HG02610 (cell line): Measurements from ENCODE around the gene HS6ST2.

ENCODE experiments used
- ATAC-seq: cut with Tn5 transposase; IDR thresholded peaks from one replicate; pipeline ENCODE4 v1.9.1; 2021; ENCODE audit warnings: mild to moderate bottlenecking, moderate library complexity; ENCODE audit not compliant: unreplicated experiment

Gene HS6ST2

DNA sequence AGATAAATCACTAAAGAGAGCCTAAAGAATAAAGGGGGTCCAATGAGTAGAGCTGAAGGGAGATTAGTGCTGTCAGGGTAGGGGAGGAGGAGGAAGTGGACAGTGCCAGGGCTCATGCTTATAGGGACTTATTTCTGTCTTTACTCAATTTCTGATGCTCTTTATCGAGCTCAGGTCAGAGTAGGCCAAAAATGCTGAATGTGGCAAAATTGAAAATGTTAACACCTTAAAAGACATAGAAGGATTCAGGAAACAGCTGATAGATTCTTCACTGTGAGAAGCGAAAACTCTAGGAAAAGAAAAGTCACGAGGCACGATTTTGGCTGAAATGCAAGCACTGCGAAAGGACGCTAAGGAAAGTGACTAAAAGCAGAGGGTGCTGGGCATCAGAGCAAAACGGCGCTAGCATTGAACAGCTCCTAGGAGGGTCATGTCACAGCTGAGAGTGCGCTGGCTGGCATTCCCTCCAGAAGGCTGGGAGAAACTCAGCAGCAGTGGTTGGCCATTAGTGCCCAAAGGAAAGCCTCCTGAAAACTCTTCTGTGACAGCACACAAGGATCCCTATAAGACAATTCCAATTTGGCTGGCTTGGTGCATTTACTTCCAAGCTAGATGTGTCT is 150.9 kb downstream of the HS6ST2 start:
- no peak for ATAC-seq

DNA sequence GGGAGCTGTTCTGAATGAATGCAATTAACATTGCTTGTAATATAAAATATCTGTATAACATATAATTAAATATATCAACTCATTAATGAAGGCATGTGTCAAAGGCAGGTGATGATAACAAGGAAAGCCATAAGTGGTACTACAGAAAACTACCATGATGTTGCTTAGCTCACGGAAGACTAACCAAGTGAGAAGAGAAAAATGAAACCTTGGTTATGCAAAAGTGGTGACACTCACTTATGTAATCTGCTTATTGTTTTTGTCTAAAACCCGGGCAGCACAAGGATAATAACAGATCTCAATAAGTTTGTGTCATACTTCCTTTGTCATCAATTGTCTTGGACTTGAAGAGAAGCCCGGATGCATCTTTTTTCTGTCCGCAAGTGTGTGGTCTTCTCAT is 156.4 kb downstream of the HS6ST2 start:
- ATAC-seq, result no peak

- ATAC-seq, result no peak
Measured at GRCh38 chrX:132795181-132795580, 163.2 kb downstream of the HS6ST2 start.

GRCh38 chrX:132791714-132792113 is 166.7 kb downstream of the HS6ST2 start:
- no peak for ATAC-seq

GRCh38 chrX:132790329-132790728 is 168.1 kb downstream of the HS6ST2 start:
- no peak for ATAC-seq

GRCh38 chrX:132786217-132786616 is 172.2 kb downstream of the HS6ST2 start:
- ATAC-seq, result no peak

DNA sequence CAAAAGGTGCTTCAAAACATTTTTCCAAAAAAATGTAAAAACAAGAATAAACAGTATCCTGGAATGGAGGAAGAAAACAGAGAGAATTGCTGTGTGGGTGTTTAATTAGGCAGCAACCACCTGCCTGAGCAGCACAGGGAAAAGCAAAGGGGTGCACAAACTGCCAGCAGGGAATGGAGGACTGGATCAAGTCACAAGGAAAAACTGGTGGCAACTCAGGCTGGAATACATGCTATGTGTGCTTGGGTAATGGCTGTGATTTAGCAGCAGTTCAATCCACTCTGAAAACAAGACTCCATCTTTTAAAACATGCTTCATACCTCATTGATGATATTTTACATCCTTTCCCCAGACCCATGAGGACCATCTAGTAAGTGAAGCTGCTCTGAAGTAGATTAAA is 179.5 kb downstream of the HS6ST2 start:
- no peak for ATAC-seq

GRCh38 chrX:132776486-132777210 is 181.8 kb downstream of the HS6ST2 start:
- no peak for ATAC-seq

- peak; percentile 53 for ATAC-seq
Measured at GRCh38 chrX:132775263-132775823, 183.1 kb downstream of the HS6ST2 start.

DNA sequence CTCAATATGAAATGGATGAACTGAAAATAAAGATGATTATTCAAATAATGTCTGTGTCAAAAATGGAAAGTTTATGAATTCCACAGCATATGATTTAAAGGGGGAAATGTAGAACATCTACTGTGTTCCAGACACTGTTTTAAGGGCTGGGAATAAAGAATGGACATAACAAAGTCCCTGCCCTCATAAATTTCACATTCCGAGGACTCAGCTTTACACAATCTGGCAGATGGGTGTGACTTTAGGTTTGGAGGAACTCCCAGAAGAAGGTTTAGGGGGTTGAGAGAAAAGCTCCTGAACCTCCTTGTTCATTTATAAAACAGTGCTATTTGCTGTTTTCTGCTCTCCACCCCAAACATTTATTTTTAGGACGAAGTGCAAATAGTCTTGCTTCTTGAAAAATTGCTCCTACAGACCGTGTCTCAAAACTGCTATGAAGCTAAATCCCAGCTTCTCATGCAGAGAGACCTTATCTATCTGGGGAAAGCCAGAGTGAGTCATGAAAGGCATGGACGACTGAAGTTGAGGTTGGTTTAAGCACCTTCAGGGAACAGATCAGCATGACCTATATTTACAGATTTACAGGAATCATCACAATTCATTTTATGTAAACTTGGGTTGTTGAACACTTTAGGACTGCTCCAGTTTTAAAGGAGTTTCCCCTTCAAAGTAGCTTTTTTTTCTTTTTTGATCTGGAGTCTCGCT is 184.3 kb downstream of the HS6ST2 start:
- ATAC-seq, result no peak

GRCh38 chrX:132769609-132770008 is 188.8 kb downstream of the HS6ST2 start:
- no peak for ATAC-seq

- ATAC-seq, result no peak
Measured at GRCh38 chrX:132766452-132766851, 192.0 kb downstream of the HS6ST2 start.

GRCh38 chrX:132763528-132763927 is 194.9 kb downstream of the HS6ST2 start:
- ATAC-seq, result no peak

- ATAC-seq, result no peak
Measured at GRCh38 chrX:132758759-132759158, 199.7 kb downstream of the HS6ST2 start.

DNA sequence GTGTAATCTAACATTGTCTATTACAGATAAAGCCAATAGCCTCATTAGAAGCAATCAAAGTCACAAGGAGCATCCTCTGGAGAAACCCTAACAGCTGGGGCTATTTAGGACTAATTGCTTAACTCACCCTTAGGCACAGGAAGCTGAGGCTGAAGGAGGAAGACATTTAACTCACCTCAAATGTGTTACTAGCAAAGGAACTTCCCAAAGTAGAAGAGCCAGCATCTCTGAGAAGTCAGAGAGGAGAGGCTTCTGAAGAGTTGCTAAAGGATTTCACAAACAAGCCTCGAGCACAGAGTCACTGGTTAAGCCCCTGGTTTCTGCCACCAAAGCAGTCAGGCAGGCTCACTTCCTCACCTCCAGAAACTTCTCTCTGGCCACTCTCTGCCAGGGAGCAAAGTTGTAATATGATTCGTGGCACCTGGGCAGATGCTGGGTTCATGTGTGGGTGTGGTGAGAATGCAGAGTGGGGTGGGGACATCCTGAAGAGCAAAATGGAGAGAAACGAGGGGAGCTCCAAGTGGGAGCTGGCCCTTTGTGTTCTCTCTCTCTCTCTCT is 201.3 kb downstream of the HS6ST2 start:
- no peak for ATAC-seq

- no peak for ATAC-seq
Measured at GRCh38 chrX:132756439-132756838, 202.0 kb downstream of the HS6ST2 start.

DNA sequence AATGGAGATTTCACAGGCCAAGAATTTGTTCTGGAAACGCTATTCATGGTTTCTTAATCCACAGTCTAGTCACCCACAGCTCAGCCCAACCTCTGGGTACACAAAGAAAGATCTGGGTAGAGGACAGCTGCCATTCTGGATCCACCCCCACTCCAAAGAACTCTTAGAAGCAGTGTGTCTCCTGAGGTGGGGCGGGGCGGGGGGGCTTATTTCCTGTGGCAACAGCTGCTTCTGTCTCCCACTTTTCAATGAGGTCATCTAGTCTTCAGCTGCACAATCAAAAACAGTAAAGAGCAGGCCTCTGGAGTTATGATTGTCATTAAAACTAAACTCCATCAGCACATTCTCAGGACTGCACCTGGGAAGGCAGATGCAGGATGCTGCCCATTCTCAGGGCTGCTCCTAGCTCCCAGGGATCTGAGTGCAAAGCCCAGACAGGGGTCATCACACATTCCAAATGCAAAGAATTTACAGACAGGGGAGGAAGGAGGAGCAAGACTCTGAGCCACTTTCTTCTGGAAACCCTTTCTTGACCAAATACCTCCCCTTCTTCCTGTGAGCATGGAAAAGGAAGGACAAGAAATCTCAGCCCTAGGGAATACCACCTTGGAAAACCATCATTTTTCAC is 207.3 kb downstream of the HS6ST2 start:
- ATAC-seq, result no peak

DNA sequence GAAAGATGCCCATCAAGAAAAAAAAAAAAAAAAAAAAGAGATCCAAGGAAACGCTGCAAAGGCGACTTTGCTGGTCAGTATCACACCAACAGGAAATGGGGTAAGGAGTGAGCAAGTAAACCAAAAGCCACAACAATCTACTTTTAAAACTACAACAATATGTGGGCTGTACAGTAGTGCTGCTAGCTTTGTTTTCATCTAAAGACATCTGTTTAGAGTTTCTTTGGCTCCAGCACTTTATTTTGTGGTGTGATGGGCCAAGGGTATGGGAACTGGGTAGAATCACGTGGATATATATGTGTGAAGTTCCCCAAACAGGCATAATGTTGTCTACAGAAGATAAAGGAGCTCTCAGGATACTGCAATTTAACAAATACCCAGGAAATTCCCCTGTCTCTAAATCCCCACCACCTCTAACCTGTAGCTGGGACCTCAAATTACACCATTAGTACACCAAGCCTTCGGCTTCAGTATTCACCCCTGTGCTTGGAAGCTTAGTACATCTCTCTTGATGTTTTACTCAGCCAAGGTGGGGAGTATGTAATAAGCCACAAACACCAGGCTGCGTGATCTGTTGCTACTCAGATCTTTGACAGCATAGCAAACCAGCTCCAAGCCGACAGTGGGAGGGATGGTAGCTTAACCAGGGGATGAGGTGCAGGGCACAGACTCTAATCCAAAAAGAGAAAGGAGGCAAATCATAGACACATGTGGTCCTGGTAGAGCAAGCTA is 207.9 kb downstream of the HS6ST2 start:
- ATAC-seq, result no peak

DNA sequence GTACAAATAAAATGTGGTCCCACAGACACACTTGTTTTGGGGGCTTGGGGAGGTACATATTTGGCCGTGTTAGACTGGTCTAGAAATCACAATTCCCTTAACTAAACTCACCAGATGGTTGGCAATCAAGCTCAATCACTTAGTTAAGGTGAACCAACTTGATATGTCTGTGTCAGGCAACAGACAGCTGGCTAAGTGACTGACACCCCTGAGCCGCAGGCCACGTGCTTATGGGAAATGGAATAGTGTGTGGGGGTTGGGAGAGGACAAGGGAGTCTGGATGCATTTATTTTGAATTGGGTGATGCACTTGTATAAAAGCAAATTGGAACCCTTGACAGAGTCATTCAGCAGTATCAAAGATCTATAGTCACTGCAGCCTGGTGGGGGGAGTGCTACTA is 209.0 kb downstream of the HS6ST2 start:
- ATAC-seq, result no peak

DNA sequence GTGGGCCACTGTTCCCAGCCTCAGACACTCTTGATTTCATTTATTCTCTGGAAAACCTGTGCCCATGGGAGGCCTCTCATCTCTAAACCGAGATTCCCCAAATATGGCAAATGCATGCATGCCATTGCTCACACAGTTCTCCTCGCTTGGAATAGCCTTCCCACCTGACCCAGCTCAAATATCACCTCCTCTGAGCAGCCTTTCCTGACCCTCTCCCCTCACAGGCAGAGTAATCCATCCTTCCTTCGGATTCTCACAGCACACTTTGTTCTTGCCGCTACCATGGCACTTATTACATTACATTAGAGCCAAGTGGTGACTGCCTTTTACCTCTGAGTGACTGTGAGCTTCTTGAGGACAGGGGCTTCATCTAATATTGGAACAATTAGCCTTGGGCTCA is 209.5 kb downstream of the HS6ST2 start:
- no peak for ATAC-seq
